GM12878 (cell line): ENCODE measurements around the gene PDZK1. TPM values are rescaled to one million over a fixed set of nuclear protein-coding genes. Genes with fewer than 3 reads are reported as not detected.

Source experiments
- ATAC-seq: fragments of 200-7000 bp; cut with Tn5 transposase; 3 replicates; pipeline ENCODE4 v1.9.1; 2020; ENCODE audit warnings: mild to moderate bottlenecking, moderate library complexity
- BruUV-seq: library from RNA; stranded (reverse); fragments of 400-500 nt; replicated peaks from 2 replicates; lab custom pipeline; 2021; lab: Mats Ljungman, UMichigan
- CTCF ChIA-PET: fragments of 300-600 bp; sonication (Branson Sonifier 250); formaldehyde crosslinking; extraction: SDS; loops from one replicate; lab custom pipeline; 2021; ENCODE audit warnings: inconsistent platforms; lab: Yijun Ruan, JAX
- POLR2A ChIA-PET: fragments of 350-600 bp; formaldehyde crosslinking; extraction: SDS; loops from one replicate; lab custom pipeline; 2021; ENCODE audit warnings: inconsistent platforms; lab: Charles Lee
- RAD21 ChIA-PET: fragments of 300-600 bp; sonication (Branson Sonifier 250); formaldehyde crosslinking; loops from one replicate; lab custom pipeline; 2023; ENCODE audit warnings: antibody characterized with exemption; ENCODE audit not compliant: unreplicated experiment; lab: Charles Lee
- SMC1A ChIA-PET: fragments of 300-600 bp; sonication (Branson Sonifier 250); formaldehyde crosslinking; loops from one replicate; lab custom pipeline; 2023; ENCODE audit not compliant: unreplicated experiment, uncharacterized antibody; lab: Charles Lee
- DNase-seq: peaks from one replicate; pipeline ENCODE4 v3.0.0-alpha.2; 2011; ENCODE audit warnings: low read depth, low spot score
- FAIRE-seq: peaks from 3 replicates; lab custom pipeline; 2011; peaks lifted over from hg19 to GRCh38; lab: Jason Lieb, UNC
- H2AFZ ChIP-seq: 2 replicates; pipeline ENCODE4 v1.6.0; 2011; ENCODE audit warnings: low read depth, low read length, control low read depth; ENCODE audit not compliant: control insufficient read depth
- H3K27ac ChIP-seq: 2 replicates; pipeline ENCODE4 v1.5.1; 2011; ENCODE audit warnings: control low read depth; ENCODE audit not compliant: control insufficient read depth, insufficient read depth
- H3K27me3 ChIP-seq, 2 experiments: replicated peaks in 1 of 2; 2 replicates each; pipeline versions ENCODE4 v1.6.0 to v1.6.1; 2011; ENCODE audit warnings: low read length in 1 of 2; ENCODE audit not compliant: control insufficient read depth in 2 of 2, insufficient read depth in 2 of 2
- H3K36me3 ChIP-seq, 2 experiments: 2 replicates each; pipeline ENCODE4 v1.5.1; 2011; ENCODE audit warnings: low read length in 1 of 2; ENCODE audit not compliant: control insufficient read depth in 2 of 2, insufficient read depth in 2 of 2
- H3K4me1 ChIP-seq: 2 replicates; pipeline ENCODE4 v1.6.1; 2011; ENCODE audit warnings: mild to moderate bottlenecking, low read length, moderate library complexity, mixed read lengths; ENCODE audit not compliant: control insufficient read depth, insufficient read depth
- H3K4me2 ChIP-seq: 2 replicates; pipeline ENCODE4 v1.6.0; 2011; ENCODE audit warnings: control low read depth; ENCODE audit not compliant: control insufficient read depth, insufficient read depth
- H3K4me3 ChIP-seq: fragments of 200-600 bp; sonication (generic); 2 replicates; pipeline ENCODE4 v1.5.1; 2016
- H3K79me2 ChIP-seq: 2 replicates; pipeline ENCODE4 v1.6.0; 2011; ENCODE audit warnings: low read length; ENCODE audit not compliant: control insufficient read depth, insufficient read depth
- H3K9ac ChIP-seq: 2 replicates; pipeline ENCODE4 v1.8.0; 2011; ENCODE audit warnings: low read length, control low read depth, mixed read lengths; ENCODE audit not compliant: control insufficient read depth, insufficient read depth
- H3K9me3 ChIP-seq: replicated peaks from 3 replicates; pipeline ENCODE4 v1.5.1; 2011; ENCODE audit warnings: mild to moderate bottlenecking, low read length; ENCODE audit not compliant: control insufficient read depth, insufficient read depth
- H4K20me1 ChIP-seq: 2 replicates; pipeline ENCODE4 v1.6.0; 2011; ENCODE audit not compliant: control insufficient read depth, insufficient read depth
- ATF7 ChIP-seq: fragments of 450-650 bp; IDR thresholded peaks from 2 replicates; pipeline ENCODE4 v1.6.1; 2016; ENCODE audit warnings: low read depth, mild to moderate bottlenecking
- BCL11A ChIP-seq: IDR thresholded peaks from 2 replicates; pipeline ENCODE4 v1.6.1; 2011; ENCODE audit warnings: low read depth, low read length
- CREB1 ChIP-seq: IDR thresholded peaks from 2 replicates; pipeline ENCODE4 v1.6.1; 2012; ENCODE audit warnings: low read depth, mild to moderate bottlenecking, inconsistent platforms
- EZH2 ChIP-seq: IDR thresholded peaks from 2 replicates; pipeline ENCODE4 v1.6.1; 2012; ENCODE audit warnings: low read depth, mild to moderate bottlenecking, control low read depth, inconsistent platforms, low read length, borderline replicate concordance; ENCODE audit not compliant: control insufficient read depth
- HDAC6 ChIP-seq: fragments of 200-600 bp; sonication (generic); IDR thresholded peaks from one replicate; pipeline ENCODE4 v1.8.0; 2017; ENCODE audit warnings: antibody characterized with exemption; ENCODE audit not compliant: unreplicated experiment
- MEF2A ChIP-seq: IDR thresholded peaks from 2 replicates; pipeline ENCODE4 v1.6.1; 2011; ENCODE audit warnings: low read depth, mild to moderate bottlenecking, low read length, moderate library complexity; ENCODE audit not compliant: insufficient read depth
- POLR2AphosphoS5 ChIP-seq: IDR thresholded peaks from 2 replicates; pipeline ENCODE4 v1.6.1; 2011; ENCODE audit warnings: mild to moderate bottlenecking, low read length, inconsistent platforms
- RAD51 ChIP-seq: fragments of 450-650 bp; IDR thresholded peaks from 2 replicates; pipeline ENCODE4 v1.6.1; 2016; ENCODE audit warnings: moderate library complexity, mild to moderate bottlenecking, inconsistent platforms
- SMAD1 ChIP-seq: fragments of 450-650 bp; IDR thresholded peaks from 2 replicates; pipeline ENCODE4 v1.6.1; 2018; ENCODE audit warnings: mild to moderate bottlenecking, low read depth; ENCODE audit not compliant: partially characterized antibody
- SPI1 ChIP-seq: IDR thresholded peaks from 2 replicates; pipeline ENCODE4 v1.6.1; 2011; ENCODE audit warnings: low read depth, mild to moderate bottlenecking, low read length, moderate library complexity, borderline replicate concordance; ENCODE audit not compliant: insufficient read depth
- TBL1XR1 ChIP-seq: IDR thresholded peaks from 2 replicates; pipeline ENCODE4 v1.6.1; 2012; ENCODE audit warnings: low read depth, low read length, improper control_type of control experiment
- WGBS: methylation state at CpG from one replicate; pipeline ENCODE4 v1.1.6; 2016; ENCODE audit warnings: low lambda C conversion rate; ENCODE audit not compliant: insufficient replicate concordance, insufficient coverage; ENCODE audit errors: missing lambda C conversion rate; 5-methylcytosine and 5-hydroxymethylcytosine counted together
- in situ Hi-C: fragments of 300-500 bp; cut with MboI; formaldehyde crosslinking; loops from 9 replicates; pipeline ENCODE4 v1.14.3; 2018; ENCODE audit warnings: mixed read lengths
- intact Hi-C: fragments of 100-400 bp; cut with micrococcal nuclease; formaldehyde crosslinking; loops from one replicate; pipeline ENCODE4 v1.14.2; 2022; ENCODE audit not compliant: unreplicated experiment
- polyA plus RNA-seq, 11 experiments: library from polyadenylated mRNA; depleted of rRNA in 4 of 11; unstranded in 6 of 11; stranded (reverse) in 5 of 11; fragments of >200 nt; fragmentation: Nextera tagmentation in 4 of 11; fragmentation: Illumina TruSeq in 1 of 11; extraction: Ambion mirVana in 4 of 11; extraction: Trizol in 1 of 11; gene quantifications; 1 replicate in 1 of 11; 2 replicates in 10 of 11; pipeline versions ENCODE4 v1.2.1 to v1.2.3, GENCODE V29; 2011 to 2016; ENCODE audit warnings: inconsistent platforms in 2 of 11, missing spikeins in 2 of 11, low read depth in 1 of 11
- total RNA-seq, 4 experiments: library from RNA; depleted of rRNA in 3 of 4; stranded (reverse); fragments of >200 nt in 3 of 4; fragmentation: Illumina TruSeq in 1 of 4; extraction: Trizol in 1 of 4; gene quantifications; 2 replicates each; pipeline versions ENCODE4 v1.2.1 to v1.2.3, GENCODE V29; 2013 to 2021

PDZK1 gene
- total and polyA plus RNA-seq, 10 of the 15 experiments (the other 5 are each of a cell fraction or from before 2014, with no cell fraction given) = 0.09 to 5.0 (median 0.31) TPM

DNA sequence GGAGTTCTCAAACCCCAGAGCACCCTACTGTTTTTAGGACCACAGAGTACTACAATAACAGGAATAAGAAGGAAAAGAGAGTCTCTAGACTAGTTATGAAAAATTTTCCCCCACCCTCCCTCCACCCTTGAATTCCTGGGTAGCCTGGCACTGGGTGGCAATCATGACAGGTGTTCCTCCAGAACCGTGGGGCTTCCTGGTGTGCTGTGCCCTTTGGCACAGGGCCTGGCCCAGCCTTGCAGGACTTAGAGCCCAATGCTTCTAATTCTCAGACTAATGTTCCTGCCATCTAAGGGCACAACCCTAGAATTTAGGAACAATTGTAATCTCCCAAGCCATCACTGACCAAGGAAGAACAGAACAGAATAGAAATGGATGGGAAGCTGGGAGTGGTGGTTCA lies 10.7 kb upstream of the PDZK1 start:
- RAD21 ChIA-PET = no interaction called here
- Histone ChIP-seq H3K36me3 (no peaks in the 10 kb centered on the region), H3K27ac (no peak overlapping the region), H3K4me3 (no peak overlapping the region), H3K79me2 (no peaks in the 10 kb centered on the region), H3K4me2 (no peak overlapping the region), H3K27me3 (no peaks in the 10 kb centered on the region), H3K9me3 (no peaks in the 10 kb centered on the region), H2AFZ (no peak overlapping the region), H4K20me1 (no peaks in the 10 kb centered on the region), H3K9ac (no peak overlapping the region), H3K4me1 (peaks cover 16% of the 10 kb centered on the region)
- TF ChIP-seq HDAC6 = no peak
- TF ChIP-seq RAD51 = no peak
- no peak for TF ChIP-seq TBL1XR1
- no peak for TF ChIP-seq POLR2AphosphoS5
- TF ChIP-seq EZH2 = no peak
- no peak for TF ChIP-seq MEF2A
- no peak for TF ChIP-seq CREB1
- no peak for TF ChIP-seq SPI1
- no peak for TF ChIP-seq SMAD1
- TF ChIP-seq BCL11A = no peak
- no peak for TF ChIP-seq ATF7
- CTCF ChIA-PET = no interaction called here
- in situ Hi-C loops (no loop called here), intact Hi-C loops (no loop called here)
- POLR2A ChIA-PET = no interaction called here
- ATAC-seq (no peak), FAIRE-seq (no peak), DNase-seq (no peak)
- SMC1A ChIA-PET = interaction anchor here (0.9 to 3.1 kb wide), 2 partner anchors 8 to 26 kb away, joined by 3 to 17 read pairs; no protein-coding TSS in a partner anchor
- 31% methylated on average over 1 of the region's 1 CpG for WGBS
- BruUV-seq = no TSS peak
